Osteocyte (in vitro differentiated cells): ENCODE data around the gene CHFR. TPM values are rescaled to one million over a fixed set of nuclear protein-coding genes. Genes with fewer than 3 reads are reported as not detected.
"Not testable (repeated sequence)": the region's sequence is repeated elsewhere in the genome, so short reads cannot be mapped to it uniquely, and the experiment has no call there.

ENCODE experiments used
- DNase-seq: peaks from one replicate; pipeline ENCODE4 v3.0.0; 2021; ENCODE audit warnings: mixed read lengths; ENCODE audit not compliant: unreplicated experiment; ENCODE audit errors: extremely low spot score
- H3K27ac Mint-ChIP-seq: one replicate; pipeline ENCODE4 v1.8.0; 2021; ENCODE audit warnings: mild to moderate bottlenecking, mixed read lengths; ENCODE audit not compliant: unreplicated experiment
- H3K27me3 Mint-ChIP-seq: one replicate; pipeline ENCODE4 v1.8.0; 2021; ENCODE audit warnings: mixed read lengths; ENCODE audit not compliant: unreplicated experiment
- H3K36me3 Mint-ChIP-seq: one replicate; pipeline ENCODE4 v1.8.0; 2021; ENCODE audit warnings: mixed read lengths; ENCODE audit not compliant: unreplicated experiment
- H3K4me1 Mint-ChIP-seq: one replicate; pipeline ENCODE4 v1.8.0; 2021; ENCODE audit warnings: mixed read lengths; ENCODE audit not compliant: unreplicated experiment
- H3K4me3 Mint-ChIP-seq: one replicate; pipeline ENCODE4 v1.8.0; 2021; ENCODE audit warnings: mild to moderate bottlenecking, moderate library complexity, mixed read lengths; ENCODE audit not compliant: unreplicated experiment
- H3K9me3 Mint-ChIP-seq: one replicate; pipeline ENCODE4 v1.8.0; 2021; ENCODE audit warnings: mixed read lengths; ENCODE audit not compliant: unreplicated experiment
- CTCF ChIP-seq: fragments of 200-600 bp; sonication (generic); IDR thresholded peaks from 2 replicates; pipeline ENCODE4 v1.5.0; 2021; ENCODE audit warnings: antibody characterized with exemption, mild to moderate bottlenecking, moderate library complexity
- total RNA-seq: library from RNA; stranded (reverse); gene quantifications from 2 replicates; pipeline ENCODE4 v1.2.1, GENCODE V29; 2021

The CHFR gene
- total RNA-seq, 1 donor from 2014 or later: 58.4 TPM

GRCh38 chr12:132909030-132909368 is 21.6 kb upstream of the CHFR start:
- Mint-ChIP-seq H3K27me3 (peaks cover 4% of the 10 kb centered on the region), H3K4me1 (peaks cover 3% of the 10 kb centered on the region), H3K9me3 (peaks cover 20% of the 10 kb centered on the region), H3K27ac (peak overlapping the region; percentile 94), H3K36me3 (peaks cover 11% of the 10 kb centered on the region), H3K4me3 (peak overlapping the region; percentile 88)
- no peak for DNase-seq
- TF ChIP-seq CTCF: no peak

GRCh38 chr12:132908145-132909029 is 21.0 kb upstream of the CHFR start:
- Mint-ChIP-seq H3K36me3 (peaks cover 7% of the 10 kb centered on the region), H3K27ac (peak overlapping the region; percentile 94), H3K9me3 (peaks cover 16% of the 10 kb centered on the region), H3K27me3 (peaks cover 4% of the 10 kb centered on the region), H3K4me1 (peaks cover 3% of the 10 kb centered on the region), H3K4me3 (peak overlapping the region; percentile 88)
- DNase-seq: peak; percentile 98
- TF ChIP-seq CTCF: no peak

GRCh38 chr12:132907789-132908144 is 20.4 kb upstream of the CHFR start:
- not testable (repeated sequence) for H3K4me1 Mint-ChIP-seq, H3K27me3 Mint-ChIP-seq, H3K36me3 Mint-ChIP-seq
- peak; percentile 44 for DNase-seq
- Mint-ChIP-seq H3K4me3 (peak overlapping the region; percentile 88), H3K9me3 (peaks cover 18% of the 10 kb centered on the region), H3K27ac (peak overlapping the region; percentile 94)

GRCh38 chr12:132907216-132907615 is 19.8 kb upstream of the CHFR start:
- DNase-seq: peak; percentile 46
- Mint-ChIP-seq H3K27me3 (peaks cover 4% of the 10 kb centered on the region), H3K4me1 (peaks cover 3% of the 10 kb centered on the region), H3K9me3 (peaks cover 18% of the 10 kb centered on the region), H3K4me3 (peak overlapping the region; percentile 18), H3K36me3 (peaks cover 7% of the 10 kb centered on the region), H3K27ac (no peak overlapping the region)
- TF ChIP-seq CTCF: no peak

- Mint-ChIP-seq H3K27me3 (peaks cover 4% of the 10 kb centered on the region), H3K9me3 (peaks cover 8% of the 10 kb centered on the region), H3K4me1 (peaks cover 3% of the 10 kb centered on the region), H3K27ac (no peak overlapping the region), H3K36me3 (no peaks in the 10 kb centered on the region), H3K4me3 (no peak overlapping the region)
- TF ChIP-seq CTCF: peak; percentile 52
- no peak for DNase-seq
These were observed 17.4 kb upstream of the CHFR start for GRCh38 chr12:132904718-132905328.
